ENCODE measurements around the gene CCNG1.

Gene CCNG1

GRCh38 chr5:163402007-163402406 lies 35.4 kb upstream of the CCNG1 start:
- no peaks in the 10 kb centered on the region for H3K4me1 ChIP-seq (ENCODE audit: insufficient read depth, low read length, severe bottlenecking)
- no peak overlapping the region for H3K4me2 ChIP-seq (ENCODE audit: low read length)
- TF ChIP-seq EZH2 (IDR thresholded peaks at IDR 0.05; ENCODE audit: borderline replicate concordance, low read length), result no peak
- TF ChIP-seq, protein P1, sequence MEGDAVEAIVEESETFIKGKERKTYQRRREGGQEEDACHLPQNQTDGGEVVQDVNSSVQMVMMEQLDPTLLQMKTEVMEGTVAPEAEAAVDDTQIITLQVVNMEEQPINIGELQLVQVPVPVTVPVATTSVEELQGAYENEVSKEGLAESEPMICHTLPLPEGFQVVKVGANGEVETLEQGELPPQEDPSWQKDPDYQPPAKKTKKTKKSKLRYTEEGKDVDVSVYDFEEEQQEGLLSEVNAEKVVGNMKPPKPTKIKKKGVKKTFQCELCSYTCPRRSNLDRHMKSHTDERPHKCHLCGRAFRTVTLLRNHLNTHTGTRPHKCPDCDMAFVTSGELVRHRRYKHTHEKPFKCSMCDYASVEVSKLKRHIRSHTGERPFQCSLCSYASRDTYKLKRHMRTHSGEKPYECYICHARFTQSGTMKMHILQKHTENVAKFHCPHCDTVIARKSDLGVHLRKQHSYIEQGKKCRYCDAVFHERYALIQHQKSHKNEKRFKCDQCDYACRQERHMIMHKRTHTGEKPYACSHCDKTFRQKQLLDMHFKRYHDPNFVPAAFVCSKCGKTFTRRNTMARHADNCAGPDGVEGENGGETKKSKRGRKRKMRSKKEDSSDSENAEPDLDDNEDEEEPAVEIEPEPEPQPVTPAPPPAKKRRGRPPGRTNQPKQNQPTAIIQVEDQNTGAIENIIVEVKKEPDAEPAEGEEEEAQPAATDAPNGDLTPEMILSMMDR (IDR thresholded peaks at IDR 0.05; ENCODE audit: low read length), result no peak
- H3K36me3 ChIP-seq (ENCODE audit: insufficient read depth, low read length), result no peaks in the 10 kb centered on the region
- no peak overlapping the region for H2AFZ ChIP-seq (ENCODE audit: low read length)
- no peaks in the 10 kb centered on the region for H4K20me1 ChIP-seq (ENCODE audit: insufficient read depth, low read length)
- no peaks in the 10 kb centered on the region for H3K27me3 ChIP-seq (ENCODE audit: insufficient read depth, low read length)
- no peaks in the 10 kb centered on the region for H3F3A ChIP-seq (ENCODE audit: insufficient read depth, low read length)
- no peak overlapping the region for H3K9ac ChIP-seq (ENCODE audit: low read length)
- H3K9me3 ChIP-seq (ENCODE audit: low read length), result no peaks in the 10 kb centered on the region
- H3K27ac ChIP-seq (ENCODE audit: low read depth, low read length, poor library complexity, severe bottlenecking), result no peak overlapping the region
- H3K4me3 ChIP-seq (ENCODE audit: low read depth, low read length, poor library complexity, severe bottlenecking), result no peak overlapping the region
- H3K9me2 ChIP-seq (ENCODE audit: low read depth, low read length), result no peaks in the 10 kb centered on the region
- H3K79me2 ChIP-seq (ENCODE audit: insufficient read depth, low read length), result no peaks in the 10 kb centered on the region

- no peak for TF ChIP-seq EZH2 (IDR thresholded peaks at IDR 0.05; ENCODE audit: borderline replicate concordance, low read length)
- TF ChIP-seq, protein P1 (IDR thresholded peaks at IDR 0.05; ENCODE audit: low read length), result no peak
- H3K79me2 ChIP-seq (ENCODE audit: insufficient read depth, low read length), result no peaks in the 10 kb centered on the region
- no peak overlapping the region for H3K4me3 ChIP-seq (ENCODE audit: low read depth, low read length, poor library complexity, severe bottlenecking)
- H3K9me3 ChIP-seq (ENCODE audit: low read length), result no peaks in the 10 kb centered on the region
- H2AFZ ChIP-seq (ENCODE audit: low read length), result no peak overlapping the region
- H3K36me3 ChIP-seq (ENCODE audit: insufficient read depth, low read length), result no peaks in the 10 kb centered on the region
- H3K9me2 ChIP-seq (ENCODE audit: low read depth, low read length), result no peaks in the 10 kb centered on the region
- no peaks in the 10 kb centered on the region for H4K20me1 ChIP-seq (ENCODE audit: insufficient read depth, low read length)
- no peak overlapping the region for H3K27ac ChIP-seq (ENCODE audit: low read depth, low read length, poor library complexity, severe bottlenecking)
- no peaks in the 10 kb centered on the region for H3K27me3 ChIP-seq (ENCODE audit: insufficient read depth, low read length)
- no peak overlapping the region for H3K4me2 ChIP-seq (ENCODE audit: low read length)
- H3K9ac ChIP-seq (ENCODE audit: low read length), result no peak overlapping the region
- H3K4me1 ChIP-seq (ENCODE audit: insufficient read depth, low read length, severe bottlenecking), result no peaks in the 10 kb centered on the region
- no peaks in the 10 kb centered on the region for H3F3A ChIP-seq (ENCODE audit: insufficient read depth, low read length)
These were observed 32.8 kb upstream of the CCNG1 start for GRCh38 chr5:163404364-163405173.

GRCh38 chr5:163407034-163407655 lies 30.2 kb upstream of the CCNG1 start:
- Histone ChIP-seq H3K27ac (ENCODE audit: low read depth, low read length, poor library complexity, severe bottlenecking) (no peak overlapping the region), H2AFZ (ENCODE audit: low read length) (no peak overlapping the region), H3K4me2 (ENCODE audit: low read length) (no peak overlapping the region)

More at GRCh38 chr5:163407034-163407655, 30.2 kb upstream of the CCNG1 start:
- no peaks in the 10 kb centered on the region for H3K79me2 ChIP-seq (ENCODE audit: insufficient read depth, low read length)
- H3K4me3 ChIP-seq (ENCODE audit: low read depth, low read length, poor library complexity, severe bottlenecking), result no peak overlapping the region
- H3K9me3 ChIP-seq (ENCODE audit: low read length), result no peaks in the 10 kb centered on the region
- H4K20me1 ChIP-seq (ENCODE audit: insufficient read depth, low read length), result no peaks in the 10 kb centered on the region
- H3F3A ChIP-seq (ENCODE audit: insufficient read depth, low read length), result no peaks in the 10 kb centered on the region
- H3K9ac ChIP-seq (ENCODE audit: low read length), result no peak overlapping the region
- H3K27me3 ChIP-seq (ENCODE audit: insufficient read depth, low read length), result no peaks in the 10 kb centered on the region
- H3K9me2 ChIP-seq (ENCODE audit: low read depth, low read length), result no peaks in the 10 kb centered on the region
- H3K36me3 ChIP-seq (ENCODE audit: insufficient read depth, low read length), result no peaks in the 10 kb centered on the region
- TF ChIP-seq, protein P1 (IDR thresholded peaks at IDR 0.05; ENCODE audit: low read length), result no peak
- TF ChIP-seq EZH2 (IDR thresholded peaks at IDR 0.05; ENCODE audit: borderline replicate concordance, low read length), result no peak
- H3K4me1 ChIP-seq (ENCODE audit: insufficient read depth, low read length, severe bottlenecking), result no peaks in the 10 kb centered on the region
